SKM-1 (cell line): ENCODE results near the gene SNAI3.
A peak's percentile ranks its signal among the peaks of the same experiment; 100 is the strongest.

Experiments used
- DNase-seq: peaks from one replicate; lab custom pipeline; 2025; ENCODE audit not compliant: unreplicated experiment; lab: John Stamatoyannopoulos, UW

Gene SNAI3

DNA sequence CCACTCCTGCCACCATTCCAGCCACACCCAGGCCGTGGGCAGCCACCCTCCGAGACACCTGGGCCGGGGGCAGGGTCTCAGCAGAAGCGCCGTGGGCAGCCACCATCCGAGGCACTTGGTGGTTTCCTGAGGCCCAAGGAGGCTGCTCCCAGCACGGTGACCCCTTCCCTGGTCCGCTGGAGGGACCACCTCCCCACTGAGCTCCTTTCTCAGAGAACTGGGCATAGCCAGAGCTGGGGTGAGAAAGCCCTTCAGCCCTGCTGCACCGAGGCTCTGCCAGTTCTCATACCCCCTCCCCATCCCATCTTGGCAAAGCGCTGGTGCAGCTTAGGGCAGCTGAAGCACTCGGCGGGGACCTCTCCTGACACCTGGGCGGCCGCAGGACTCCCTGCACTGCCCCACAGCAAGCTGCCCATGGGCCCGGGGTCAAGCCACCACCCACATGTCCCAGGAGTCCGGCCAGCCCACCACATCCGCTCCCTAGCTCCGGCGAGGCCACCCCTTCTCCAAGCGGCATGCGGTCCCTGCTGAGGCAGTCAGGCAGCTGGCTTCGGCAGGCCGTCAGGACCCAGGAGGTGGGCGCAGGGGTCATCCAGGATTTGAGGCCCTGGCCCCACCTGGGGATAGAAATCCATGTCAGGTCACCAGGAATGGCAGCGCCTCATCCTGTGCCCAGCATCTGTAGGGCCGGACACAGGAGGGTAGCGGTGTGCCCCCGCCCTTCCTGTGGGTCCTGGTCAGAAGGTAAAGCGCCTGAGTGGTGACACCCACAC lies 34.1 kb downstream of the SNAI3 start:
- no peak for DNase-seq

- DNase-seq: no peak
These were observed 34.9 kb downstream of the SNAI3 start for GRCh38 chr16:88651276-88651988.

DNA sequence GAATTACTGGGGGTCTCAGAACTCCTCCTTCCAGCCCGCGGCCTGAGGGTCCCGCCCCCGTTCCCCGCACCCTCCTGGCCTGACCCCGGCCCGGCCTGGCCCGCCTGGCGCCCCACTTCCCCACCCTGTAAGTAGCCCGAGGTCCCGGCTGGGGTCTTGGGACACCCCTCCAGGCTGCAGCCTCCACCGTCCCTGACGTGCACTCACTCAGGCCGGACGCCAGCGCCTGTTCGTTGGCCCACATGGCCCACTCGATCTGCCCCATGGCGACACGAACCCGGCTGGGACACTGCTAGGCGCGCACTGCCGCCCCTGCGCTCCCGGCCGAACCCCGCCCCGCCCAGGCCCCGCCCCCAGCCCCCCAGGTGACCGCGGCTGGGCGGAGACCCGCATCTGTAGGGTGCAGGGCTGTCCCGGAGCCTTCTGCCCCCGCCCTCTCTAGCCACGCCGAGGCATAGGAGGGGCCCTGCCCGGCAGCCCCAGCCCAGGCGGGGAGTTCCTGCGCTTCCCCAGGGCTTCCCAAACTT lies 35.5 kb downstream of the SNAI3 start, which contains the start of gene CYBA:
Gene CYBA, minus strand, starts transcription at position 305 of the 527 bp plus-strand sequence. Its CDS starts 40 bp downstream, at position 265.
- DNase-seq: peak; percentile 43

- peak; percentile 42 for DNase-seq
These were observed 36.2 kb downstream of the SNAI3 start for GRCh38 chr16:88649924-88650748.

GRCh38 chr16:88649195-88649923 lies 36.9 kb downstream of the SNAI3 start:
- no peak for DNase-seq

- no peak for DNase-seq
These were observed 38.9 kb downstream of the SNAI3 start for GRCh38 chr16:88647178-88648070.

DNA sequence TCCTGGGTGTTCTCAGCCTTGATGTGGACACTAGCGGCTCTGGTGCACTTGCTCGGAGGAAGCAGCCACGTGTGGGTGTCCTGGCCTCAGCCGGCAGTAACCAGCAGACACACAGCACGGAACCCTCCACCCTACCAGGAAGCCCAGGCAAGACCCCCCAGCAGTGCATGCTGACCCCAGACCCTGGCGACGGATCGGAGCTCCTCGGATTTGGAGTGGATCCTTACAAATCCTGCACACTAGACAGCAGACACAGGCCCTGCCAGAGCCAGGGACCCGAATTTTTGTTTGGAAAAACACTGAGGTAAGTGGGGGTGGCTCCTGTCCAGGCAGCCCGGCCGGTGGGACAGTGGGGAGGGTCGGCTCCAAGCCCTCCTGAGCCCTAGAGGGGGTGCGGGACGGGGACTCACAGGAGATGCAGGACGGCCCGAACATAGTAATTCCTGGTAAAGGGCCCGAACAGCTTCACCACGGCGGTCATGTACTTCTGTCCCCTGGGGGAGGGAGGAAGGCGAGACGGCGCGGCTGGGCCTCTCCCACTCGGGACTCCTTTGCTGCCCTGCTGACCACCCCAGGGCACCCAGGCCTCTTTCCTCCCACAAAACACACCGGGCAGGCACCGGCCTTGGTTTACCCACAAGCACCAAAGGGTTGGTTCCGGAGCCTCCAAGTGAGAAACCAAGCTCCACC lies 39.8 kb downstream of the SNAI3 start:
- DNase-seq: no peak

DNA sequence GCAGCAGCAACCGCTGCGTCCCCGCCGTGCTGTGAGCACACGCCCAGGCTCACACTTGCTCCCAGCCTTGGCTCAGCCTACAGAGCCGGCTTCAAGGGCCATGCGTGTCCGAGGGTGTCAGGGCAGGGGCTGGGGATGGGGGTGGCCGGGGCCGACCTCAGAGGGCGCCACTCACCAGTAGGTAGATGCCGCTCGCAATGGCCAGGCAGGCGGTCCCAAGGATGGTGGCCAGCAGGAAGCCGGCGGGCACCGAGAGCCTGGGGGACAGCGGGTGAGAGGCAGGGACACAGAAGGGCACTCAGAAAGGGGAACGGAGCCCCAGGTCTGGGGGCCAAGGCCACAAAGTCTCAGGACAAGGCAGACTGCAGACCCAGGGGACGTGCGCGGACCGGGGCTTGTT lies 40.4 kb downstream of the SNAI3 start:
- DNase-seq: no peak

DNA sequence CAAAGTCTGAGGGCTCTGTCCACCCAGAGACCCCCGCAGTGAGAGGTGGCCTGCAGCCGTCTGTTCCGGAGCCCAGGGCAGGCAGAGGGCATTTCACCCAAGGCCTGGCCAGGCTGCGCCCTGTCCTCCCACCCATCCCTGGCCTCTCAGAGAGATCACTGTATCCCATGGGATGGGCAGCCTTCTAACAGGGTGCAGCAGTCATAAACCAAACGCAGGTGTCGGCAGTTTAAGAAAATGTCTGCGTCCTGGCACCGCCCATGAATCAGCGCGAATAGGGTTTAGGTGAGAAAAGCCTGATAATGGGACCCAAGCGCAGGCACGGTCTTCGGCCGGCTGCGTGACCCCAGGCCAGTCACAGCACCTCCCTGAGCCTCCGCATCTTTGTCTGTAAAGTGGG lies 40.9 kb downstream of the SNAI3 start:
- no peak for DNase-seq

DNA sequence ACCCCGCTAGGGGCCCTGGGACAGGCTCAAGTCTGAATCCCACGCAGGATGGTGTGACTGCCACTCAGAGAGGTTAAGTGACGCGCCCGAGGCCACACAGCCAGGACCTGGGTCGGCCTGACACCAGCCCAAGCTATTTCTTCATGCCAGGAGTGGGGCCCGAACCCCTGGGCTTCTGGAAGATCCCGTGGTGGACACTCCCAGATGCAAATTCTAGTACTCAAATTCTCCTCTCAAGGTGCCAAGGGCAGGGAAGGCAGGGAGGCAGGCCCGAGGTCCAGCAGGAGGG lies 42.7 kb downstream of the SNAI3 start:
- DNase-seq: no peak

GRCh38 chr16:88642881-88643643 lies 43.2 kb downstream of the SNAI3 start:
- DNase-seq: no peak

DNA sequence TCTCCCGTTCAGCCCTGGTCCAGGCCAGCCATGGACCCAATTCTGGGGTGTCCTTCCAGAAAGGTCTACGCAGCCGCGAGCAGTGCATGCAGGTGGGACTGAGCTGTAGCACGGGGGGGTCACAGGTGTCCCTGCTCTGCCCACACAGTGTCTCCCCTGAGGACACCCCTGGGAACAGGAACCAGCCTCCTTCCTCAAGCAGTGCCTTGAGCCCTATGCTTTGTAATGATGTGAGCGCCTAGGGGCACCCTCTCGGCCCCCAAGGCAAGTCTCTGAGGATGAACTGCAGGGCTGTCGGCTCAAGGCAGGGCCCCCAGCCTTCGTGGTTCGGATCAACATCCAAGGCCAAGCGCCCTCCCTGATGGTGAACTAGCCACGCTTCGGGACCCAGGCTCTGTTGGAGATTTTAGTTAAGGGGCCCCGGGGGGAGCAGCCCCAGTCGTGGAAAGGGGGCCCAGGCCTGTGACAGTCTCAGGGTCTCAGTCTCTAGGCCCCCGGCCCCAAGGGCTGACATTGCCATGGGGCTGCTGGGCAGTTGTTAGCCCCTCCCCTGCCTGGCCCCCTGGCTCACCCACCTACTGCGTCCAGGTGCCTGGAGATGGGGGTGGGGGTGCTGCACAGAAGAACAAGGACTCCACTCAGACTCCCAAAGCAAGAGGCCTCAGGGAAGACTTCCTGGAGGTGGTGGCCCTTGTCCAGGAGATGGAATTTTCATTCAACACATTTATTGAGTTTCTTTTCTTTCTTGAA lies 45.6 kb downstream of the SNAI3 start:
- no peak for DNase-seq

- no peak for DNase-seq
These were observed 46.2 kb downstream of the SNAI3 start for GRCh38 chr16:88640039-88640495.

- no peak for DNase-seq
These were observed 46.9 kb downstream of the SNAI3 start for GRCh38 chr16:88639231-88640038.

DNA sequence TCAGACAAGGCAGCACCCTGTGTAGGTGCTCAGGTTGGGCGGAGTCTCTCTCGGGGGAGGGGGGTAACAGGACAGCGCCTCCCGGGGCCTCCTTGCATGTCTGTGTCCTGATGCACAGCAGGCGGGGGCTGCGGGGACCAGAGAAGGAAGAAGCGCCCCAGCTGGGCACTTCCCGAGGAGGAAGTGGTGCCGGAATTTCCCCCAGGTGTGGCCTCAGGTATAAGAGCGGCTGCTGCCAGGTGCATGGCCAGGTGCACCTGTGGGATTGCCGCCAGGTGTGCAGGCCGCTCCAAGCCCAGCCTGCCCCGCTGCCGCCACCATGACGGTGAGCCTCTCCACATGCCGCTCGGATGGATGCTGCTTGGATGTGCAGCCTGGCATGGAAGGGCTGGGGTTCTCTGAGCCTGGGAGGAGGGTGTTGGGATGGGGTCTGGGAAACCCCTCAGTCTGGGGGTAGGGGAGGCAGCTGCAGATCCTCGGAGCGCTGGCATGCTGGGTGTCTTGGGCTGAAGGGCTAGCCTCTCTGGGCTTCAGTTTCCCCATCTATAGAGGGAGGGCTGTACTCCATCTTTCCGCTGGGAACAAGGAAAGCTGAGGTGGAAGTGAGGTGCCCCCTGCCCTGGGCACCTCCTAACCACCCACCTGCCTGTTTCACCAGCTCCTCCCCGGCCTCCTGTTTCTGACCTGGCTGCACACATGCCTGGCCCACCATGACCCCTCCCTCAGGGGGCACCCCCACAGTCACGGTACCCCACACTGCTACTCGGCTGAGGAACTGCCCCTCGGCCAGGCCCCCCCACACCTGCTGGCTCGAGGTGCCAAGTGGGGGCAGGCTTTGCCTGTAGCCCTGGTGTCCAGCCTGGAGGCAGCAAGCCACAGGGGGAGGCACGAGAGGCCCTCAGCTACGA lies 47.7 kb downstream of the SNAI3 start, which contains the start of gene IL17C:
Gene IL17C, plus strand, starts transcription at position 250 of the 908 bp plus-strand sequence. Its CDS starts 70 bp downstream, at position 320.
- DNase-seq: no peak
